GM18951 (cell line): ENCODE measurements around the gene FBP2.

Experiments
- POLR2A ChIP-seq: IDR thresholded peaks from 4 replicates; pipeline ENCODE4 v1.6.1; 2011; ENCODE audit warnings: mild to moderate bottlenecking; ENCODE audit not compliant: insufficient read length, insufficient read depth; ENCODE audit errors: extremely low read depth
- in situ Hi-C: fragments of 300-500 bp; cut with MboI; formaldehyde crosslinking; loops from one replicate; pipeline ENCODE4 v1.12.0; 2022; ENCODE audit warnings: low sequenced_read_pairs, mixed read lengths, inconsistent platforms; ENCODE audit not compliant: unreplicated experiment

The FBP2 gene

DNA sequence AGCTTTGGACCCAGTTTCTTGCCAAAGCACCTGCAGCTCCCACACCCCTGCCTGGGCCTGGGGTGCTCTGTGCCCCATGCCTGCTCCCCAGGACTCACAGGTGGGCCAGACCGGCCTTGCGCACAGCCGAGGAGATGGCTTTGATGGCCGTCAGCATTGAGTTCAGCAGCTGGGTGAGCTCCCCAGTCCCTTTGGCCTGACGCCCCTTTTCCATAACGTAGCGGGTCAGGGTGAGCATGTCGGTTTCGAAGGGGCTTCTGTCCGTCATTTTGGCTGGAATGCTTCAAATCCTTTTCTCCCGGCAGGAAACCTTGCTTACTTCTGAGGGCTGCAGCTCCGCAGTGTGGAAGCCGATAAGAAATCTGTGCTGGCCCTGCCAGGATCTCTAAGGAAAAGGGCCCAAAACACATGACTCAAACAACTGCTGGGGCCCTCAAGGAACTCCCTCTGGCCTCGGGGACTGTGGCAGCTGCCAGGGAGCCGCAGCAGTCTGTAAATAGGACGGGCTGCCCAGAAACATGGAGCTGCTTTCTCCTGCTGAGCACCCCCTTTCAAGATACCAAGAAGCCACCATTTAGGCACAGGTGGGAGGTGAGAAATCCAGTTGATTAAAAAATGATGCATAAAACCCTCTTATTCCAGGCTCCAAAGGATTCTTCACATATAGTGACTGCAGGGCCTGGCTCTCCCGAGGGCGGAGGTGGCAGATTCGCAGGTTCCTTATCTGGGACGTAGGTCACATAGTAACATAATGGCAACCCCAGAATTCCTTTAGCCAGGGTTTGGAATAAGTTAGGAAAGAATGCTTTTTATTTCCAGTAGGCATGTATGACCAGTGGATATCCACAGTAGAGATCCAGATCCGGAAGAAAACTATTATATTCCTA is at the start of gene FBP2:
TSS of gene FBP2 (minus strand) at position 366 of the 887 bp plus-strand sequence. CDS start at position 268, 98 bp downstream.
- no peak for TF ChIP-seq POLR2A
- in situ Hi-C loops: no loop called here

DNA sequence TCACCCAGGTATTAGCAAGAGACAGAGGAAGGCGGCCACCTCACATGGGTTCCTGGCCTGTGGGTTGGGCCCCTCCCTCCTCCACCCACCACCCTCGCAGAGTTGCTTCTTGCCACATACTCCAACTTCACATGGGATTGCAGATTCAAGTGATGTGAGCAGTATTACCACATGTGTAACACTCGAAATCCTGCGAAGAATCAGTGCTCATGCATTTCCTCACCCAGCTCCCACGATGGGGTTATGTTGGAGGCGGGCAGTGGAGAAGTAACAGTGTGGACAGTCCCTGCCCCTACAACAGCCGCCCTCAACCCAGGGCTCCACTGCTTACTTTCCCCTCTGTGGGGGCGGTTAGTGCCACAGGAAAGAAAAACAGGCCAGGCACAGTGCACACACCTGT is 49.6 kb upstream of the FBP2 start:
- in situ Hi-C loops: no loop called here
- TF ChIP-seq POLR2A: no peak

DNA sequence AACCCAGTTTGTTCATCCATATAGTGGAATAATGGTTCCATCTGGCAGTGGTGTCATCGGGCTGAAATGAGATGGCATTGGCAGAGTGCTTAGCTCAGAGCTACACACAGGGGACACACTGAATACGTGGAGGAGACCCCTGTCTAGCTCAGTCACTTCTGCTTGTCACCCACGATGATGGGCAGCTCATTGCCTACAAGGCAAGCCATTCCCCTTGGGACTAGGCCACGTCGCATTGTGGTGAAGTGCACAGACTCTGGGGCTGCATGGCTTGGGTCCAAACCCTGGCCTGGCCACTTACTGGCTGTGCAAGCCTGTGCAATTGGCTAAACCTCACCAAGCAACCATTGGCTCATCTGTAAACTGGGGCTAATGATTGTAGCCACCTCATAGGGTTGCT is 48.9 kb upstream of the FBP2 start:
- no peak for TF ChIP-seq POLR2A
- in situ Hi-C loops: no loop called here

DNA sequence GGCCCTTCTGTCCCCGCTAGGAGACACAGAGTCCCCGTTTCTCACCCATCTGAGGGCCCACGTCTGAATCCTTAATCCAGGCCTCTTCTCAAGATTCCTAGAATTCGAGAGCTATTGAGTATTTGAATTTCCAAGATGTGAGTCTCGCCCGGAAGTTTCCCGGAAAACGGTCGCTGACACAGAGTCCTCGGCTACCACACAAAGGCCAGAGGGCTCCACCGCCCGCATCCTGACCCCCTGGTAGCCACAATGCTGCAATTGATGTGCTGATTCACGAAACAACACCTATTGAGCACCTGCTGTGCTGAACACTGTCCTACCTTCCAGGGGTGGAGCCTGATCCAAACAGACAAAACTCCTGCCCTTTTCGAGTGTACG is 46.4 kb upstream of the FBP2 start:
- in situ Hi-C loops: no loop called here
- TF ChIP-seq POLR2A: no peak

DNA sequence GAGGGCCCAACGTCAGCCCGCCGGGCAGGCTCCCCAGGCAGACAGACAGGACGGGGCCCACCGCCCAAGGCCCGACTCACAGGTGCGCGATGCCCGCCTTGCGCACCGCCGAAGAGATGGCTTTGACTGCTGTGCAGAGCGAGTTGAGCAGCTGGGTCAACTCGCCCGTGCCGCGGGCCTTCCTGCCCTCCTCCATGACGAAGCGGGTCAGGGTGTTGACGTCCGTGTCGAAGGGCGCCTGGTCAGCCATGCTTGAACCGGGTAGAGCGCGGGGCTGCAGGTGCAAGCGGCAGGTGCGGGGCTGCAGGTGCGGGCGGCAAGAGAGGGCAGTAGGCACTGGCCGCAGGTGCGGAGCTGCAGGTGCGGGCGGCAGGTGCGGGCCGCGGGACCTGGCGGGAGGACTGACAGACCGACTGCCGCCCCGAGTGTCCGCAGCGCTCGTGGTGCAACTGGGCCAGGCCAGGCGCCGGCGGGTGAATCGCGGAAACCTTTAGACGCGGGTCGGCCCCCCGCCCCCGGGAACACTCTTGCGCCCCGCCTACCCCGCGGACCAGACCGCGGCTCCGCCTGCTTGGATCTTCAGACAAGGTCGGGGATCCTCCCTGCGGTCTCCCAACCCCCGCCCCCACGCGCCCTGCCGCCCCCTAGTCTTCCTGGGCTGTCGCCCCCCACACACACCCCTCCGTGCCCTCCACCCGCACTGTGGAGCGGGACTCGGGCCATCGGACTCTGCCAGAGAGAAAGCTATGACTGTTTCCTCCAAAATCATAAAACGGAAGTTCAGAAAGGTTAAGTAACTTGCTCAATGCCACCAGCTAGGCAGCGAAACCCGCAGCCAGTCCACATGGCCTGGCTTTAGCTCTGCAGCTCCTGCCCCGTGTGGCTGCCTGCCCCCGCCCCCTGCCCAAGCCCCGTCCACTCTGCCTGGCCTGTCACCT is 45.7 kb upstream of the FBP2 start, which contains the start of gene FBP1:
TSS of gene FBP1 (minus strand) at position 458 of the 938 bp plus-strand sequence. CDS start at position 250, 208 bp downstream.
- TF ChIP-seq POLR2A: no peak
- in situ Hi-C loops: no loop called here

DNA sequence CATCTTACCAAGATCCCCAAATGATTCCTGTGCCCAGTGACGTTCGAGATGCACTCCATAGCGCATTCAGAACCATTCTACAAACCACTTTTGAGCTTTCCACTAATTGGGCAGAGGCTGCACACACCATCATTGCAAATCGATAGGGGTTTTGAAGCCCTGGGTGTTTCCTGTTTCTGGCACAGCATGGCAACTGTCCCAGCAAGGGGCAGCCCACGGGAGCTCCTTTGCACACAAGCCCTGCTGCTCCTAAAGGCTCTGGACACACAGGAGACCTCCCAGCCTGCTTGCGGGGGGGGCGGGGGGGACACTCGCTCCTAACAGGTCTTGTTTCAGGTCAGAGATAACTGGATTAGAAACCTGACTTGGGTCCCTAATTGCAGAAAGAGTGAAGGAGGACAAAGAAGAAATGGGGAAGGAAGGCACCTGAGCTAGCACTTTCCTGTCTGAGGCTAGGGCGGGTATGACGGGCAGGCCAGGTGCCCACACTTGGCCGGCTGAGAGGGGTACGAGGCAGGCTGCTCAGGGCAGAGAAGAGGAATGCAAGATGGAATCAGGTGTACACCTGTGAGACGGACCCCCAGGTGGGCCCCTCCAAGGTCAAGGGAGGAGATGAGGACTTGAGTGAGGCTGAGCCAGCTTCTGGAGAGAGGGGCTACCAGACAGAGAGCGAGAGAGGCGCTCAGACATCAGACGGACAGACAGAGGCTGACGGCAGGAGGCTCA is 44.9 kb upstream of the FBP2 start:
- in situ Hi-C loops: no loop called here
- no peak for TF ChIP-seq POLR2A

DNA sequence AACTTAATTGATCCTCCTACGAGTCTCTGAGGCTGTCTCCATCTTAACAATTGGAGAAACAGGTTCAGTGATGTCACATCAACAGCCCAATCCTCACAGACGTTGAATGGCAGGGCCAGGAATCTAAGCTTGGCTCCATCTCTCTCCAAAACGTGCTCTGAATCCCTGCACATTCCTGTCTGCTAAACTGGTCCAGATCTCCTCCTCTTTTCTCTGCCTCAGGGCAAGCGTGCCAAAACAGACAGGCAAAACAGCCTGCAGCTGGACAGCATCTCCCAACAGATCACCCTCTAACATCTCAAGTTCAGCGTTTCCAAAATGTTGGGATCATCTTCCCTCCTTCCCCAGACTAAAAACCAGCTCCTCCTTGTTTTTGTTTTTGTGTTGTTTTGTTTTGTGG is 39.1 kb upstream of the FBP2 start:
- TF ChIP-seq POLR2A: no peak
- in situ Hi-C loops: no loop called here

DNA sequence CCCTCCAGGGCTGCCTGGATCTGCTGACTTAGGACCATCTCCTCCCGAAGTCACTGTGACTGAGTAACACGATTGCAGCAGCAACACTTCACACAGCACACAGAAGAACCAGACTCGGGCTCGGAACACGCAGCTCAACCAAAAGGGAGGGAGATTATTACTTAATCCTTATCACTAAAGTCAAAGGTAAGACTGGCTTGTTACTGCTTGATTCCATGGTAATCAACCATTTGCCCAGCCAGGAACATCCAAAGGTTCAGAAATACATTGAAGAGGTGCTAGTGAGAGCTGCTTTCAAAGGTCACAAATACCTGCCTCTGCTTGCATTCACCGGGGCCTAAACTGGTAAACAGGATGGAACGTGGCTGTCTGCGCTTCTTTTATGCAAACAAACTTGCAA is 38.0 kb upstream of the FBP2 start:
- in situ Hi-C loops: no loop called here
- TF ChIP-seq POLR2A: no peak

DNA sequence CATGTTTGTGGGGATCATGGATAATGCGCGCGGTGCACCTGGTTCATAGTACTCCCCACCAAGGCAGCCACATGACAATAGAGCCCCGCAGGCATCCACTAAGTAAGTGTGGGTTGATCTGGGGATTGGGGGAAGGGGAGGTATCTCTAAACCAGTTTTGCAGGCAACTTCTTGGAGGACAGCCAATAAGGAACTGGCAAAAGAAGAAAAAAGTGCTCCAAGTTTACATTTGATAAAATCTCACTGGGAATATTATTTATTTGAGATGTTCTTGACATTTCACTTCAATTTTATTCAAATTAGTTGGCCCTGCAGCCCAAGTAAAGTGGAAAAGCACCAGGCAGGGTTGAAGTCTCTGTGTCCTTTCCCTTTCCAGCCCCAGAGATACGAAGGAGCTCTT is 37.2 kb upstream of the FBP2 start:
- no peak for TF ChIP-seq POLR2A

DNA sequence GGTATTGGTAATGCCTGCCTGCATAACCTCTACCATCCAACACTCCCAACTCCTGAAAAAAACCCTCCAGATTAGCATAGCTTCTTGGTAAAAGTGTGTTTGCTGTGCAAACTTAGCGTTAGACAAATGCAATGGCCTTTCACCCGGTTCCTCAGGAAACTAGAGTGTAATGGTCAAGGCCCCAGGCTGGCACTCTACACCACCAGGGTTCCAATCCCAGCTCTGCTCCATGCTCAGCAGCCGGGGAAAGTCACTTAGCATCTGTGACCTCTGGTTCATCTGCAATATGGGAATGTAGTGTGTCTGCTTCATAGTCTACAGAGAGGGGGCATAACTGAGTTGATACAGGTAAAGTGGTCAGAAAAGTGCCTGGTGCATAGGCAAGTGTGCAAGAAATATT is 36.7 kb upstream of the FBP2 start:
- in situ Hi-C loops: no loop called here
- no peak for TF ChIP-seq POLR2A

More for the DNA sequence above, 37.2 kb upstream of the FBP2 start:
- in situ Hi-C loops: no loop called here

DNA sequence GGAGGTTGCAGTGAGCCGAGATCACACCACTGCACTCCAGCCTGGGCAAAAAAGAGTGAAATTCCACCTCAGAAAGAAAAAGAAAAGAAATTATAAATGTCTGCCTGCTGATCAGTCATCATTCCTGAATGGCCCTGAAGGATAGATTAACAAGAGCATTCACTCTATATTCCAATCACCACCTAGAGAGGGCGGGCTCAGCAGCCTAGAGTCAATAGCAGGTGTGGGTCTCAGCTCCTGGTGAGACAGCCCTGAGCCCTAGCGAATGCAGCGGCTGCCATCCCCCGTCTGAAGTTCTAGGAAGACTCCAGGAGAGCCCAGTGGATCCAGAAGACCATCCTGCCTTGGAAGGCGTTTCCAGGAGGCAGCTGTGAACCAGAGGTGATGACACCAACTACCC is 33.7 kb upstream of the FBP2 start:
- TF ChIP-seq POLR2A: no peak
- in situ Hi-C loops: no loop called here

DNA sequence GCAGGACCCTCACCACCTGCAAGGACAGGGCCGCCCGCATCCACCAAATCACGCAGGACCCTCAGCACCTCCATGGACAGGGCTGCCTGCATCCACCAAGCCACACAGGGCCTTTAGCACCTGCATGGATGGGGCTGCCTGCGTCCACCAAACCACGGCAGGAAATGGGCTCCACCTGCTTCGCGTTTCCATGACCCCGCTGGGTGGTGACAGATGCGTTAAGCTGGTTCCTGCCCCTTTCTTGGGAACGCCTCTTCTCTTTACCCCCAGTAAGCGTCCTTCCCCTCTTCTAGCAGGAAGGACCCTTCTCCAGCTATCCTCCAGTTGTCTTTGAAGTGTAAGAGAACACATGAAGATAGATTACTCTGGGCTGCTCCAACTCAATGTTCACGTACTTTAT is 32.2 kb upstream of the FBP2 start:
- TF ChIP-seq POLR2A: no peak
- in situ Hi-C loops: no loop called here

DNA sequence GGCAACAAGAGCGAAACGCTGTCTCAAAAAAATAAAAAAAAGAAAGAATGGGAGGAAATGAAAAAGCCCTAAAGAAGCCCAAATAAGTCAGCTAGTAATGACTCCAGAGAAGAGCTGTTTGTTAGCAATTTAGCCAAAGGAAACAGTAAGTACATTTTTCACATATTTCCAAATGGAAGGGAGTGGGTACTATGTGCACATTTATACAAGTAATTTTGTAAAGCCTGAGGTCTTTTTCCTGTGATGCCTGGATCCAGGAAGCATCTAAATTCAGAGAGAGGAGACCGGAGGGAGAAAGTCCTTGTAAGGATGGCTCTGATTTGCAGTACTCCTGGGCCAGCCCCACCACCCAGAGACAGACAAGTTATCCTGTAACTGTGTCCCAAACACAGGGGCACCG is 31.0 kb upstream of the FBP2 start:
- in situ Hi-C loops: no loop called here
- no peak for TF ChIP-seq POLR2A

DNA sequence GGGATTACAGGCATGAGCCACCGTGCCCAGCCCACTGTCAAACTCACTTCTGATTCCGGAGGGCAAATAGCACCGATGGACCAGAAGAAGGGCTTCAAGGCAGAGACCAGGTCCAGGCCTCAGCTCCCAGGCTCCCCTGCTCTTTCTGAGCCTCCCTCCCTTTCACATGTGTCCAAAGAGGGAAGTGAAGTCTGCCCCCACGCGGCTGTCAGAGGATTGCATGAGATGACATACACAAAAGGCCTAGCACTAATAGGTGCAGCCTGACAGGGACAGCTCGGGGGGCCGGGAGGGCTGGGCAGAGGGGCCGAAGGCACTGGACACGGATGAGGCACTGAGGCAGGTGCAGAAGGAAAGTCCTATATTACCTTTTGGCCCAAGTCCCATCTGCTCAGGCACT is 29.6 kb upstream of the FBP2 start:
- in situ Hi-C loops: no loop called here
- TF ChIP-seq POLR2A: no peak
